HepG2 (cell line): ENCODE measurements around the gene HS3ST3B1. TPM values are rescaled to one million over a fixed set of nuclear protein-coding genes. Genes with fewer than 3 reads are reported as not detected.

Experiments
- CCDC6 ChIP-seq: sonication (generic); formaldehyde crosslinking; IDR thresholded peaks from 2 replicates; pipeline ENCODE4 v1.8.1; 2022; ENCODE audit warnings: mild to moderate bottlenecking, missing genetic modification reagents, moderate library complexity
- CREB3 ChIP-seq: sonication (generic); formaldehyde crosslinking; IDR thresholded peaks from 2 replicates; pipeline ENCODE4 v1.5.0; 2020; ENCODE audit warnings: missing genetic modification reagents
- ERF ChIP-seq: IDR thresholded peaks from 2 replicates; pipeline ENCODE4 v1.6.1; 2018; ENCODE audit warnings: missing biosample characterization, missing genetic modification reagents
- ESRRA ChIP-seq: sonication (generic); formaldehyde crosslinking; IDR thresholded peaks from 2 replicates; pipeline ENCODE4 v1.5.1; 2020; ENCODE audit warnings: mild to moderate bottlenecking, low read depth, missing genetic modification reagents
- POLR2G ChIP-seq: fragments of 200-400 bp; formaldehyde crosslinking; IDR thresholded peaks from 2 replicates; pipeline ENCODE4 v1.6.1; 2018; ENCODE audit warnings: mild to moderate bottlenecking, low read depth, low read length, moderate library complexity
- PRDM10 ChIP-seq: sonication (generic); formaldehyde crosslinking; IDR thresholded peaks from 2 replicates; pipeline ENCODE4 v1.4.0; 2020; ENCODE audit warnings: low read depth, missing genetic modification reagents
- SMAD3 ChIP-seq: sonication (generic); formaldehyde crosslinking; IDR thresholded peaks from 2 replicates; pipeline ENCODE4 v1.4.0; 2020; ENCODE audit warnings: missing genetic modification reagents
- TEAD2 ChIP-seq: sonication (generic); formaldehyde crosslinking; IDR thresholded peaks from 2 replicates; pipeline ENCODE4 v1.9.0; 2021; ENCODE audit warnings: missing genetic modification reagents
- TFAP4 ChIP-seq: sonication (generic); IDR thresholded peaks from 2 replicates; pipeline ENCODE4 v1.6.1; 2016; ENCODE audit warnings: low read depth, borderline replicate concordance
- THYN1 ChIP-seq: sonication (generic); formaldehyde crosslinking; IDR thresholded peaks from 2 replicates; pipeline ENCODE4 v1.8.1; 2023; ENCODE audit warnings: low read depth, mild to moderate bottlenecking, moderate library complexity, missing genetic modification reagents, borderline replicate concordance
- ZHX1 ChIP-seq: sonication (generic); formaldehyde crosslinking; IDR thresholded peaks from 2 replicates; pipeline ENCODE4 v1.8.1; 2022; ENCODE audit warnings: low read depth, mild to moderate bottlenecking, missing genetic modification reagents
- ZNF589 ChIP-seq: sonication (generic); formaldehyde crosslinking; conservative IDR thresholded peaks from 2 replicates; pipeline ENCODE4 v1.8.0; 2022; ENCODE audit warnings: mild to moderate bottlenecking, moderate library complexity, missing genetic modification reagents
- ZNF776 ChIP-seq: sonication (generic); formaldehyde crosslinking; IDR thresholded peaks from 2 replicates; pipeline ENCODE4 v1.4.0; 2020; ENCODE audit warnings: mild to moderate bottlenecking, missing genetic modification reagents
- polyA plus RNA-seq, 8 experiments: library from polyadenylated mRNA; depleted of rRNA in 3 of 8; stranded (reverse) in 7 of 8; unstranded in 1 of 8; fragments of >200 nt; fragmentation: Illumina TruSeq in 4 of 8; extraction: Trizol in 4 of 8; gene quantifications; 2 replicates each; pipeline versions ENCODE4 v1.2.1 to v1.2.3, GENCODE V29; 2011 to 2016; ENCODE audit warnings: low read depth in 4 of 8, missing spikeins in 1 of 8, mixed read lengths in 1 of 8; ENCODE audit not compliant: insufficient read depth in 1 of 8
- total RNA-seq, 5 experiments: library from RNA; depleted of rRNA; stranded (reverse); fragments of >200 nt; fragmentation: Illumina TruSeq; extraction: Trizol; gene quantifications; 2 replicates each; pipeline ENCODE4 v1.2.3, GENCODE V29; 2016; ENCODE audit warnings: low read depth in 1 of 5
- TF ChIP-seq, protein P1 (sequence below): sonication (generic); formaldehyde crosslinking; IDR thresholded peaks from 2 replicates; pipeline ENCODE4 v1.5.0; 2020; ENCODE audit warnings: mild to moderate bottlenecking, missing genetic modification reagents, borderline replicate concordance
- TF ChIP-seq, protein P2 (sequence below): IDR thresholded peaks from 2 replicates; pipeline ENCODE4 v1.6.1; 2018; ENCODE audit warnings: missing genetic modification reagents

The HS3ST3B1 gene
- total and polyA plus RNA-seq, 2 of the 13 experiments (the other 11 are each of a cell fraction or from before 2014, with no cell fraction given): 15.7 to 39.5 TPM

DNA sequence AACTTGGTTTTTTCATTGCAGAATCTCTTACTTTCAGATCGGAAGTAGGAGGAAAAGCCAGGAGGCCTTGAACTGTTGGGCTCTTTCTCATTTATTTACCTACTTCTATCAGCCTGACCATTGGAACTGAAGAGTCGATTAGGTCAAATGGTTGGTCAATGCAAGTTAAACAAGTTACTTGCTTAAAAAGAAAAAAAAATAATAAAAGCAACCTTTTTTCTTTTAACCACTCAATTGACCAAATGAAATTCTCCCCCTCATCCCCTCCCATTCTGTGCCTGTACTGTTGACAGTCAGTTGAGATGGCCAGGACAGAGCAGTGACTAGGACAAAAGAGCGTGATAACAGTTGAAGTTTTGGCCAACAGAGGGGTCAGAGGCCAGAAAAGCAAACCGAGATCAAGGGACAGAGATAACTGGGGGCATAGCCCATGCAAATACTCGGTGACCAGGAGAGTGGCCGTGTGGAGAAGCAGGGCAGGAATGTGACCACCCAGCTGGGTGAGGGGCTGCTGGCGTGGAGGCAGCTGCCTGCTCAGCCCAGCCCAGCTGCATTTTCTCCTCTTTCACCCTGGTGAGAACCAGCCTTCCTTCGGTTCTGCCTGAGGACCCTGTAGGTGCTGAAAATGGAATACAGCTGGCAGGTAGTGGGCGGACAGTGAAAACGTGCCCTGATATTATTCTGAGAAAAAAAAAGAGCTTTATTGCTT is 72.2 kb downstream of the HS3ST3B1 start (continued):
- peak; percentile 80; the same call in 1 of the 2 replicates for TF ChIP-seq SMAD3 (CRISPR knock-in tag)
- no peak for TF ChIP-seq THYN1
- no peak for TF ChIP-seq ZNF589 (CRISPR knock-in tag)
- TF ChIP-seq TEAD2 (CRISPR knock-in tag): 0 out of 2 replicates have a peak, but pooled peaks have one; percentile 83
- peak; percentile 50 for TF ChIP-seq POLR2G
- TF ChIP-seq PRDM10 (CRISPR knock-in tag): peak; percentile 32; the same call in 1 of the 2 replicates
- TF ChIP-seq ZNF776 (CRISPR knock-in tag): no peak
- TF ChIP-seq TFAP4: peak; percentile 97
- TF ChIP-seq CREB3 (CRISPR knock-in tag): no peak
- TF ChIP-seq, protein P1, sequence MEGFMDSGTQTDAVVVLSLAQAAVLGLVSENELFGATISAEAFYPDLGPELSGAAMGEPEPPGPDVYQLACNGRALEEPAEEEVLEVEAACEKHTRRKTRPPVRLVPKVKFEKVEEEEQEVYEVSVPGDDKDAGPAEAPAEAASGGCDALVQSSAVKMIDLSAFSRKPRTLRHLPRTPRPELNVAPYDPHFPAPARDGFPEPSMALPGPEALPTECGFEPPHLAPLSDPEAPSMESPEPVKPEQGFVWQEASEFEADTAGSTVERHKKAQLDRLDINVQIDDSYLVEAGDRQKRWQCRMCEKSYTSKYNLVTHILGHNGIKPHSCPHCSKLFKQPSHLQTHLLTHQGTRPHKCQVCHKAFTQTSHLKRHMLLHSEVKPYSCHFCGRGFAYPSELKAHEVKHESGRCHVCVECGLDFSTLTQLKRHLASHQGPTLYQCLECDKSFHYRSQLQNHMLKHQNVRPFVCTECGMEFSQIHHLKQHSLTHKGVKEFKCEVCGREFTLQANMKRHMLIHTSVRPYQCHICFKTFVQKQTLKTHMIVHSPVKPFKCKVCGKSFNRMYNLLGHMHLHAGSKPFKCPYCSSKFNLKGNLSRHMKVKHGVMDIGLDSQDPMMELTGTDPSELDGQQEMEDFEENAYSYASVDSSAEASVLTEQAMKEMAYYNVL (CRISPR knock-in tag): peak; percentile 93
- TF ChIP-seq, protein P2, sequence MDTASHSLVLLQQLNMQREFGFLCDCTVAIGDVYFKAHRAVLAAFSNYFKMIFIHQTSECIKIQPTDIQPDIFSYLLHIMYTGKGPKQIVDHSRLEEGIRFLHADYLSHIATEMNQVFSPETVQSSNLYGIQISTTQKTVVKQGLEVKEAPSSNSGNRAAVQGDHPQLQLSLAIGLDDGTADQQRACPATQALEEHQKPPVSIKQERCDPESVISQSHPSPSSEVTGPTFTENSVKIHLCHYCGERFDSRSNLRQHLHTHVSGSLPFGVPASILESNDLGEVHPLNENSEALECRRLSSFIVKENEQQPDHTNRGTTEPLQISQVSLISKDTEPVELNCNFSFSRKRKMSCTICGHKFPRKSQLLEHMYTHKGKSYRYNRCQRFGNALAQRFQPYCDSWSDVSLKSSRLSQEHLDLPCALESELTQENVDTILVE (CRISPR knock-in tag): no peak; the same call in 1 of the 2 replicates
- TF ChIP-seq ERF (CRISPR knock-in tag): peak; percentile 78; the same call in 1 of the 2 replicates
- TF ChIP-seq ESRRA: peak; percentile 55; the same call in 1 of the 2 replicates
- TF ChIP-seq CCDC6: peak; percentile 70; the same call in 1 of the 2 replicates
- peak; percentile 44; the same call in 1 of the 2 replicates for TF ChIP-seq ZHX1
